Thyroid gland (tissue), 4 donors: Measurements from ENCODE around the gene LIX1L. TPM values are rescaled to one million over a fixed set of nuclear protein-coding genes. Genes with fewer than 3 reads are reported as not detected.
"Not testable (repeated sequence)": the region's sequence is repeated elsewhere in the genome, so short reads cannot be mapped to it uniquely, and the experiment has no call there.

Source experiments
- DNase-seq, 2 donors: peaks; one replicate each; pipeline ENCODE4 v3.0.0-alpha.2; 2019
- H3K27ac ChIP-seq, 3 donors: fragments of 200-600 bp; sonication (generic); 1 replicate in 2 of 3; 2 replicates in 1 of 3; pipeline ENCODE4 v1.5.1; 2016 to 2019; ENCODE audit warnings: mild to moderate bottlenecking in 1 of 3, moderate library complexity in 1 of 3
- H3K27me3 ChIP-seq: fragments of 200-600 bp; sonication (generic); one replicate; pipeline ENCODE4 v1.5.1; 2019
- H3K36me3 ChIP-seq, 2 donors: fragments of 200-600 bp; sonication (generic); one replicate each; pipeline ENCODE4 v1.5.1; 2016 to 2019
- H3K4me1 ChIP-seq, 2 donors: fragments of 200-600 bp; sonication (generic); one replicate each; pipeline ENCODE4 v1.5.1; 2017 to 2019
- H3K4me3 ChIP-seq, 3 donors: fragments of 200-600 bp; sonication (generic); replicated peaks in 1 of 3; 1 replicate in 2 of 3; 2 replicates in 1 of 3; pipeline ENCODE4 v1.5.1; 2016; ENCODE audit warnings: mild to moderate bottlenecking in 1 of 3
- H3K9me3 ChIP-seq: fragments of 200-600 bp; sonication (generic); one replicate; pipeline ENCODE4 v1.5.1; 2017
- POLR2A ChIP-seq, 2 donors: fragments of 450-650 bp; IDR thresholded peaks; one replicate each; pipeline ENCODE4 v1.6.1; 2017; ENCODE audit warnings: antibody characterized with exemption in 2 of 2, mild to moderate bottlenecking in 2 of 2, moderate library complexity in 1 of 2
- WGBS, 2 donors: methylation state at CpG; one replicate each; pipeline ENCODE4 v1.1.5; 2017; 5-methylcytosine and 5-hydroxymethylcytosine counted together
- intact Hi-C: fragments of 100-400 bp; cut with DNase I; formaldehyde crosslinking; loops from one replicate; pipeline ENCODE4 v1.15.1; 2023
- total RNA-seq, 4 donors: library from RNA; depleted of rRNA; stranded (reverse); fragments of >200 nt; gene quantifications; one replicate each; pipeline ENCODE4 v1.2.3, GENCODE V29; 2016
- TF ChIP-seq, protein P1 (sequence below), 6 experiments: fragments of 200-600 bp in 3 of 6; fragments of 450-650 bp in 3 of 6; sonication (generic) in 3 of 6; IDR thresholded peaks; one replicate each; pipeline ENCODE4 v1.5.1; 2016 to 2019; ENCODE audit warnings: antibody characterized with exemption in 6 of 6, mild to moderate bottlenecking in 2 of 6, inconsistent platforms in 1 of 6, moderate library complexity in 1 of 6

LIX1L gene
- total RNA-seq, 4 donors from 2014 or later, result 18.7 to 26.9 (median 20.3) TPM

DNA sequence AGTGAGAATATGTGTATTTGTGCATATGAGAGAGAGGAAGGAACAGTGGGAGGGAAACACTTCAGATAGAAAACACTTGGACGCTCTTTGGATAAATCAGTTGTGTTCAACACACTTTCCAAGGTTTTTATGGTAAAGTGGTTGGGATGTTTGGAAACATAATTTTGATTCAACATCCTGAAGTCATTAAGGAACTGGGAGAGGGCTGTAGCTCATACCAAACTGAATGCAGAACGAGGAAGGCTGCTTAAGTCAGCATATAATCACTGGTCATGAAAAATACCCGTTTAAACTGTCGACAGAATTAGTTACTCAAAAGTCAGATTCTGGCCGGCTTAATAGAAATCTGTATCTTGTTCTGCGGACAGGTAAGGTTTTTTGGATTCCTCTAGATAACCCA lies 14.9 kb downstream of the LIX1L start:
- WGBS, 2 donors, result 87 to 88% methylated on average over 6 of the region's 6 CpGs
- no peak overlapping the region for H3K4me3 ChIP-seq
- no peak for DNase-seq
- no peaks in the 10 kb centered on the region for H3K4me1 ChIP-seq
- intact Hi-C loops, result no loop called here
- H3K36me3 ChIP-seq, result peaks cover 0 to 4% of the 10 kb centered on the region in 2 donors
- TF ChIP-seq, protein P1, sequence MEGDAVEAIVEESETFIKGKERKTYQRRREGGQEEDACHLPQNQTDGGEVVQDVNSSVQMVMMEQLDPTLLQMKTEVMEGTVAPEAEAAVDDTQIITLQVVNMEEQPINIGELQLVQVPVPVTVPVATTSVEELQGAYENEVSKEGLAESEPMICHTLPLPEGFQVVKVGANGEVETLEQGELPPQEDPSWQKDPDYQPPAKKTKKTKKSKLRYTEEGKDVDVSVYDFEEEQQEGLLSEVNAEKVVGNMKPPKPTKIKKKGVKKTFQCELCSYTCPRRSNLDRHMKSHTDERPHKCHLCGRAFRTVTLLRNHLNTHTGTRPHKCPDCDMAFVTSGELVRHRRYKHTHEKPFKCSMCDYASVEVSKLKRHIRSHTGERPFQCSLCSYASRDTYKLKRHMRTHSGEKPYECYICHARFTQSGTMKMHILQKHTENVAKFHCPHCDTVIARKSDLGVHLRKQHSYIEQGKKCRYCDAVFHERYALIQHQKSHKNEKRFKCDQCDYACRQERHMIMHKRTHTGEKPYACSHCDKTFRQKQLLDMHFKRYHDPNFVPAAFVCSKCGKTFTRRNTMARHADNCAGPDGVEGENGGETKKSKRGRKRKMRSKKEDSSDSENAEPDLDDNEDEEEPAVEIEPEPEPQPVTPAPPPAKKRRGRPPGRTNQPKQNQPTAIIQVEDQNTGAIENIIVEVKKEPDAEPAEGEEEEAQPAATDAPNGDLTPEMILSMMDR (IDR thresholded peaks at IDR 0.05), result no peak
- no peak for TF ChIP-seq POLR2A (IDR thresholded peaks at IDR 0.05)
- no peaks in the 10 kb centered on the region for H3K27me3 ChIP-seq
- H3K9me3 ChIP-seq, result no peaks in the 10 kb centered on the region
- no peak overlapping the region for H3K27ac ChIP-seq

DNA sequence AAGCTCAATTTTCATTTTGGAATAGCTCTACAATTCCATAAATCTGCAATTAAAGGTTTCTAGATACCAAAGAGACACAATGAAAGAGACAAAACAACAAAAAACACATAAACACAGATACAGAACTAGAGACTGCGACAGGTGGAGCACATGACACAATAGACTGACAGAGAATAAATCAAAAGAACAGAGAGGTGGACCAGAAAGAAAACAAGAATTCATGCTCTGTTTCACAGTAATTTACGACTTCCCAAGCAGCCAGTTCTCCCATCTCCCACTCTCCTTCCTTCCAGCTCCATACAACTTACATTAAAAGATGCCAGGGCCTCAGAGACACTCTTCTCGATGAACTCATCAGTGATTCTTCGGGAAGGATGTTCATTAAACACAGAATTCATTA lies 15.4 kb downstream of the LIX1L start:
- H3K9me3 ChIP-seq, result no peaks in the 10 kb centered on the region
- TF ChIP-seq, protein P1 (IDR thresholded peaks at IDR 0.05), result no peak
- TF ChIP-seq POLR2A (IDR thresholded peaks at IDR 0.05), result no peak
- H3K27me3 ChIP-seq, result no peaks in the 10 kb centered on the region
- H3K4me1 ChIP-seq, result no peaks in the 10 kb centered on the region
- 92 to 93% methylated on average over 4 of the region's 4 CpGs for WGBS, 2 donors
- no peak overlapping the region for H3K4me3 ChIP-seq
- intact Hi-C loops, result no loop called here
- no peak overlapping the region for H3K27ac ChIP-seq
- H3K36me3 ChIP-seq, result peaks cover 0 to 4% of the 10 kb centered on the region in 2 donors
- no peak for DNase-seq

DNA sequence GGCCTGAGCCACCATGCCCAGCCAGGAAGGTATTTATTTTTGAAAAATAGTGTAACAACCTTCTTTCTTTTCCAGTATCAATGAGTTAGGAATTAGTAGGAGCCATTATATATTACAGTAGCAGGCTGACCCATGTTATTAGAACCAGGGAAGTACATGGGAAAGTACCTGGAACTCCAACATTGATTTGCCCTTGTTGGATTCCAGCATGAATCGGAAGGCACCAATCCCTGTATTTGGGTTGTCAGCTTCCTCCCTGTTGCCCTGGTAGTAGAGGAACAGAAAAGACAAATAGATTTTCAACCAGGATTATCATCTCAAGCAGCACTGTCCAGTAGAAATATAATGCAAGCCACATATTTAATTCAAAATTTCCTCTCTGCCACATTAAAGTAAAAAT lies 20.4 kb downstream of the LIX1L start:
- no peaks in the 10 kb centered on the region for H3K4me1 ChIP-seq
- H3K9me3 ChIP-seq, result no peaks in the 10 kb centered on the region
- H3K4me3 ChIP-seq, result no peak overlapping the region
- no peak for TF ChIP-seq POLR2A (IDR thresholded peaks at IDR 0.05)
- TF ChIP-seq, protein P1 (IDR thresholded peaks at IDR 0.05), result no peak
- H3K27ac ChIP-seq, result no peak overlapping the region
- no peaks in the 10 kb centered on the region for H3K27me3 ChIP-seq
- DNase-seq, result no peak
- 90 to 95% methylated on average over 1 of the region's 1 CpG for WGBS, 2 donors
- H3K36me3 ChIP-seq, result peaks cover 6 to 9% of the 10 kb centered on the region in 2 donors
- intact Hi-C loops, result no loop called here

DNA sequence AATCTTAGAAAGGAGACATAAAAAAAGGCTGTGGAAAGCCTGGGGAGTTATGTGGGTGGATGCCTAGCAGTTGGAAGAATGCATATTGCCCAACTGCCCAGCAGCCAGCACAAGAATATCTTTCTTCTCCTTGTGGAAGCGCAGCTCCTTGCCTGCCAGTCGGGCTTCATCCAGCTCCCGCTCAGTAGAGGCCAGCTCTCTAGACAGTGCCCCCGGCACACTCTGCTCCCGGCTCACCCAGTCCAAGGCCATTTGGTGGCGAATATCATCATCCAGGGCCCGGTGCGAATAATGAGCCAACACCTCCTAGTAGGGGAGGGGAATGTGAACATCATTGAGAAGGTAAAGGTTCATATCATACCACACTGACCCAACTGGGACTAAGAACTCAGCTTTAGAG lies 21.6 kb downstream of the LIX1L start:
- no peak overlapping the region for H3K4me3 ChIP-seq
- intact Hi-C loops, result no loop called here
- no peak overlapping the region for H3K27ac ChIP-seq
- 87 to 94% methylated on average over 8 of the region's 8 CpGs for WGBS, 2 donors
- no peaks in the 10 kb centered on the region for H3K4me1 ChIP-seq
- no peaks in the 10 kb centered on the region for H3K27me3 ChIP-seq
- DNase-seq, result no peak
- H3K36me3 ChIP-seq, result peaks cover 2 to 9% of the 10 kb centered on the region in 2 donors
- TF ChIP-seq, protein P1 (IDR thresholded peaks at IDR 0.05), result no peak
- no peak for TF ChIP-seq POLR2A (IDR thresholded peaks at IDR 0.05)
- no peaks in the 10 kb centered on the region for H3K9me3 ChIP-seq

GRCh38 chr1:145935708-145936107 lies 22.1 kb downstream of the LIX1L start:
- Histone ChIP-seq H3K9me3 (no peaks in the 10 kb centered on the region), H3K36me3 (peaks cover 2 to 9% of the 10 kb centered on the region in 2 donors), H3K27ac (no peak overlapping the region), H3K4me3 (no peak overlapping the region), H3K4me1 (no peaks in the 10 kb centered on the region), H3K27me3 (no peaks in the 10 kb centered on the region)
- intact Hi-C loops, result no loop called here
- no peak for DNase-seq
- TF ChIP-seq, protein P1 (IDR thresholded peaks at IDR 0.05), result no peak
- no peak for TF ChIP-seq POLR2A (IDR thresholded peaks at IDR 0.05)

DNA sequence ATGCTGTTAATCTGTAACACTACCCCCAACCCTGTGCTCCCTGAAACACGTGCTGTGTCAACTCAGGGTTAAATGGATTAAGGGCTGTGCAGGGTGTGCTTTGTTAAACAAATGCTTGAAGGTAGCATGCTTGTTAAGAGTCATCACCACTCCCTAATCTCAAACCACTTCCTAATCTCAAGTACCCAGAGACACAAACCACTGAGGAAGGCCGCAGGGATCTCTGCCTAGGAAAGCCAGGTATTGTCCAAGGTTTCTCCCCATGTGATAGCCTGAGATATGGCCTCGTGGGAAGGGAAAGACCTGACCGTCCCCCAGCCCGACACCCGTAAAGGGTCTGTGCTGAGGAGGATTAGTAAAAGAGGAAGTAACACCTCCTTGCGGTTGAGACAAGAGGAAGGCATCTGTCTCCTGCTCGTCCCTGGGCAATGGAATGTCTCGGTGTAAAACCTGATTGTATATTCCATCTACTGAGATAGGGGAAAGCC lies 25.3 kb downstream of the LIX1L start:
- H3K4me1 ChIP-seq, DNase-seq, H3K27me3 ChIP-seq, intact Hi-C loops, H3K27ac ChIP-seq, H3K4me3 ChIP-seq, H3K9me3 ChIP-seq, H3K36me3 ChIP-seq: not testable (repeated sequence)
- WGBS, 2 donors, result 76 to 79% methylated on average over 9 of the region's 9 CpGs
